ENCODE measurements around the gene RBM47. TPM values are rescaled to one million over a fixed set of nuclear protein-coding genes. Genes with fewer than 3 reads are reported as not detected.

RBM47 gene
- total and polyA plus RNA-seq, 10 of the 15 experiments (the other 5 are each of a cell fraction or from before 2014, with no cell fraction given): 7.9 to 45.0 (median 28.7) TPM

DNA sequence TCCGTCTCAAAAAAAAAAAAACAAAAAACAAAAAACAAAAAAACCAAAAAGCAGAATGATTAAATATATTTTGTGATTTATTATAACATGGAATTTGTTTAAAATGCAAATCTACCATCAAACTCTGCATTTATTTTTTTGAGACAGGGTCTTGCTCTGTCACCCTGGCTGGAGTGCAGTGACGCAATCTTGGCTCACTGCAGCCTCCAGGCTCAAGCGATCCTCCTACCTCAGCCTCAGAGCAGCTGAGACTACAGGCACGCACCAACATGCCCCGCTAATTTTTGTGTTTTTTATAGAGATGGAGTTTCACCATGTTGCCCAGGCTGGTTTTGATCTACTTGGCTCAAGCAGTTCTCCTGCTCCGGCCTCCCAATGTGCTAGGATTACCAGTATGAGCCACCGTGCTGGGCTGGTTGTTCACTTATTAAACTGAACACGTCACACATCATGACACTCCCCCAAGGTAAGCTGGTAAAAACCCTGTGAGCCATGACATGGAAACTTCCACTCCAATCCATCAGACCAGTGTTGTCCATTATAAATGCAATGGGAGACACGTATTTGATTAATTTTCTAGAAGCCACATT is 45.7 kb downstream of the RBM47 start:
- SMC1A ChIA-PET (ENCODE audit: uncharacterized antibody, unreplicated experiment): no interaction called here
- ATAC-seq: no peak
- H3K36me3 ChIP-seq (ENCODE audit: control insufficient read depth in 2 of 2, insufficient read depth in 2 of 2, low read length in 1 of 2): peaks cover 4% of the 10 kb centered on the region in 2 experiments; a peak in 3 of 4 replicates
- DNase-seq (ENCODE audit: low read depth, low spot score): no peak
- no peak overlapping the region for H2AFZ ChIP-seq (ENCODE audit: control insufficient read depth, low read depth, low read length)
- FAIRE-seq: no peak
- CTCF ChIA-PET: interaction anchor here (0.6 to 1.7 kb wide), 3 partner anchors 10 to 135 kb away, joined by 3 read pairs; no protein-coding TSS in a partner anchor
- peaks cover 4% of the 10 kb centered on the region for H3K4me1 ChIP-seq (ENCODE audit: control insufficient read depth, insufficient read depth, low read length)
- no peak overlapping the region for H3K9ac ChIP-seq (ENCODE audit: control insufficient read depth, insufficient read depth, low read length)
- RAD21 ChIA-PET (ENCODE audit: unreplicated experiment): interaction anchor here (0.6 kb wide), 1 partner anchor 72 kb away, joined by 5 read pairs; no protein-coding TSS in a partner anchor
- TF ChIP-seq EP300 (IDR thresholded peaks at IDR 0.05; ENCODE audit: borderline replicate concordance in 1 of 2, control insufficient read depth in 1 of 2, low read depth in 2 of 2, low read length in 2 of 2) (no peak), CBFB (IDR thresholded peaks at IDR 0.05; ENCODE audit: low read depth) (no peak), TARDBP (IDR thresholded peaks at IDR 0.05; ENCODE audit: borderline replicate concordance) (no peak), SMAD5 (IDR thresholded peaks at IDR 0.05; ENCODE audit: low read depth) (no peak), POLR2AphosphoS2 (IDR thresholded peaks at IDR 0.05; ENCODE audit: low read depth, low read length) (no peak), BMI1 (IDR thresholded peaks at IDR 0.05; ENCODE audit: borderline replicate concordance) (no peak), KDM1A (IDR thresholded peaks at IDR 0.05; ENCODE audit: borderline replicate concordance) (no peak), SIN3A (IDR thresholded peaks at IDR 0.05; ENCODE audit: low read depth, low read length) (no peak), IRF4 (IDR thresholded peaks at IDR 0.05; ENCODE audit: low read depth, low read length) (no peak), ZNF217 (IDR thresholded peaks at IDR 0.05) (no peak), CHD4 (IDR thresholded peaks at IDR 0.05) (no peak), JUNB (IDR thresholded peaks at IDR 0.05) (no peak), PML (IDR thresholded peaks at IDR 0.05; ENCODE audit: low read length) (no peak), GABPA (IDR thresholded peaks at IDR 0.05; ENCODE audit: low read depth) (no peak), HDAC2 (IDR thresholded peaks at IDR 0.05) (no peak), TAF1 (IDR thresholded peaks at IDR 0.05; ENCODE audit: borderline replicate concordance, low read depth, low read length) (no peak)
- TF ChIP-seq, protein P1, sequence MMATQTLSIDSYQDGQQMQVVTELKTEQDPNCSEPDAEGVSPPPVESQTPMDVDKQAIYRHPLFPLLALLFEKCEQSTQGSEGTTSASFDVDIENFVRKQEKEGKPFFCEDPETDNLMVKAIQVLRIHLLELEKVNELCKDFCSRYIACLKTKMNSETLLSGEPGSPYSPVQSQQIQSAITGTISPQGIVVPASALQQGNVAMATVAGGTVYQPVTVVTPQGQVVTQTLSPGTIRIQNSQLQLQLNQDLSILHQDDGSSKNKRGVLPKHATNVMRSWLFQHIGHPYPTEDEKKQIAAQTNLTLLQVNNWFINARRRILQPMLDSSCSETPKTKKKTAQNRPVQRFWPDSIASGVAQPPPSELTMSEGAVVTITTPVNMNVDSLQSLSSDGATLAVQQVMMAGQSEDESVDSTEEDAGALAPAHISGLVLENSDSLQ (IDR thresholded peaks at IDR 0.05): no peak
- TF ChIP-seq, protein P2, sequence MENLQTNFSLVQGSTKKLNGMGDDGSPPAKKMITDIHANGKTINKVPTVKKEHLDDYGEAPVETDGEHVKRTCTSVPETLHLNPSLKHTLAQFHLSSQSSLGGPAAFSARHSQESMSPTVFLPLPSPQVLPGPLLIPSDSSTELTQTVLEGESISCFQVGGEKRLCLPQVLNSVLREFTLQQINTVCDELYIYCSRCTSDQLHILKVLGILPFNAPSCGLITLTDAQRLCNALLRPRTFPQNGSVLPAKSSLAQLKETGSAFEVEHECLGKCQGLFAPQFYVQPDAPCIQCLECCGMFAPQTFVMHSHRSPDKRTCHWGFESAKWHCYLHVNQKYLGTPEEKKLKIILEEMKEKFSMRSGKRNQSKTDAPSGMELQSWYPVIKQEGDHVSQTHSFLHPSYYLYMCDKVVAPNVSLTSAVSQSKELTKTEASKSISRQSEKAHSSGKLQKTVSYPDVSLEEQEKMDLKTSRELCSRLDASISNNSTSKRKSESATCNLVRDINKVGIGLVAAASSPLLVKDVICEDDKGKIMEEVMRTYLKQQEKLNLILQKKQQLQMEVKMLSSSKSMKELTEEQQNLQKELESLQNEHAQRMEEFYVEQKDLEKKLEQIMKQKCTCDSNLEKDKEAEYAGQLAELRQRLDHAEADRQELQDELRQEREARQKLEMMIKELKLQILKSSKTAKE (IDR thresholded peaks at IDR 0.05; ENCODE audit: low read depth, poor library complexity, severe bottlenecking): no peak
- TF ChIP-seq, protein P3, sequence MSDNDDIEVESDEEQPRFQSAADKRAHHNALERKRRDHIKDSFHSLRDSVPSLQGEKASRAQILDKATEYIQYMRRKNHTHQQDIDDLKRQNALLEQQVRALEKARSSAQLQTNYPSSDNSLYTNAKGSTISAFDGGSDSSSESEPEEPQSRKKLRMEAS (IDR thresholded peaks at IDR 0.05; ENCODE audit: low read depth, low read length): no peak
- no peak overlapping the region for H3K4me2 ChIP-seq (ENCODE audit: control insufficient read depth, insufficient read depth)
- intact Hi-C loops (cut with micrococcal nuclease; ENCODE audit: unreplicated experiment) (no loop called here), in situ Hi-C loops (cut with MboI) (no loop called here)
- H3K4me3 ChIP-seq: no peak overlapping the region
- no peaks in the 10 kb centered on the region for H4K20me1 ChIP-seq (ENCODE audit: control insufficient read depth, insufficient read depth)
- H3K9me3 ChIP-seq (replicated peaks; ENCODE audit: control insufficient read depth, insufficient read depth, low read length): no peaks in the 10 kb centered on the region
- no TSS peak for BruUV-seq (replicated peaks)
- no peak overlapping the region for H3K27ac ChIP-seq (ENCODE audit: control insufficient read depth, insufficient read depth)
- 94% methylated on average over 8 of the region's 9 CpGs for WGBS (ENCODE audit: insufficient coverage, insufficient replicate concordance, low lambda C conversion rate, missing lambda C conversion rate)
- H3K27me3 ChIP-seq (replicated peaks in 1 of 2; ENCODE audit: control insufficient read depth in 2 of 2, insufficient read depth in 2 of 2, low read length in 1 of 2): no peaks in the 10 kb centered on the region
- peaks cover 62% of the 10 kb centered on the region for H3K79me2 ChIP-seq (ENCODE audit: control insufficient read depth, insufficient read depth, low read length)
- POLR2A ChIA-PET: interaction anchor here (0.6 kb wide), 2 partner anchors 20 to 506 kb away, joined by 3 read pairs; no protein-coding TSS in a partner anchor

All from GM12878 (cell line).